ENCODE results near the gene KCNMA1.

KCNMA1 gene

DNA sequence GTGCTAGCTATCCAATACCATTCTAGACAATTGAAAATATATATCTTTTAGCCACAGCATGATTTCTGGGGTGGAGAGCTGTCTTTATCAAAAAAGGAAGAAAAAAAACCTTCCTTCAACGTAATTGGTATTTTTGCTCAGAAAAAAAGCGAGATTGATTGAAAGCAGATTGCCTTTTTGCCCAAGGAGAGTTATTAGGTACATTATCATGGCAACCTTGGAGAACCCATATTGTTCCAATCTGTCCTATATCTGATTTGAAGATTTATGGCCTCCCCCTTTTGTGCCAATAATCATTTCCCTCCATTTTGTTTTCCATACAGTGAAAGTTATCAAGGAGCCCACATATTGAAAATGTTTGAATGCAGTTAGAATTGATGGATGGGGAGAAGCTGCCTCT lies 544.5 kb downstream of the KCNMA1 start:
- TF ChIP-seq, protein P1, sequence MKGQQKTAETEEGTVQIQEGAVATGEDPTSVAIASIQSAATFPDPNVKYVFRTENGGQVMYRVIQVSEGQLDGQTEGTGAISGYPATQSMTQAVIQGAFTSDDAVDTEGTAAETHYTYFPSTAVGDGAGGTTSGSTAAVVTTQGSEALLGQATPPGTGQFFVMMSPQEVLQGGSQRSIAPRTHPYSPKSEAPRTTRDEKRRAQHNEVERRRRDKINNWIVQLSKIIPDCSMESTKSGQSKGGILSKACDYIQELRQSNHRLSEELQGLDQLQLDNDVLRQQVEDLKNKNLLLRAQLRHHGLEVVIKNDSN (IDR thresholded peaks at IDR 0.05), result no peak
- TF ChIP-seq CEBPB (IDR thresholded peaks at IDR 0.05) (no peak), YY1 (IDR thresholded peaks at IDR 0.05; ENCODE audit: low read depth) (no peak), NFIC (IDR thresholded peaks at IDR 0.05) (no peak), EP300 (IDR thresholded peaks at IDR 0.05; ENCODE audit: borderline replicate concordance) (no peak), TAF1 (IDR thresholded peaks at IDR 0.05; ENCODE audit: low read depth) (no peak), RAD21 (IDR thresholded peaks at IDR 0.05; ENCODE audit: low read depth) (no peak), TCF12 (IDR thresholded peaks at IDR 0.05; ENCODE audit: low read depth) (no peak)

DNA sequence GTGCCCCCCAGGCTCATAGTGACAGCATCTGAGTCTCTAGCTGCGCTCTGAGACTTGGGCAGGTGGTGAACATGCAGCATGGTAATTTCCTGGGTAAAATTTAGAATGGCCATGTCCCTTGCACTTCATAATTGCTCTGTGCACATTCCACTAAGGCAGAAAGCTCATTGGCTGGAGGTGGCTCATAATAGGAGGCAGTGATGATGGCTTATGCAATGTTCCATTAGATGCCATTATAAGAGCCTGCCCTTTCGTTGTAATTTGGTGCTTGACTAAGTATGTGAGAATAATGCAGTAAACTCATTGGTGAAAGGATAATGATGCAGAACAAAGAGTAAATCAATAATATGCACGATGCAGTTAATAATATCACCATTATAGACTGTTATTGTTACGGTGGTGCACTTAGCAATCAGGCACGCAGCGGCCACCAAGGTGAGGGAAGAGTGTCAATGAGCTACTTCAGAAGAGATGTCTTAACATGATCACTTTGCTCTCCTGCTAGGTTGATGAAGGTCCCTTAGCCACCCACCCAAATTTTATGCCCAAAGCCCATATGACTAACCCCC lies 545.9 kb downstream of the KCNMA1 start:
- TF ChIP-seq TAF1 (IDR thresholded peaks at IDR 0.05; ENCODE audit: low read depth) (no peak), YY1 (IDR thresholded peaks at IDR 0.05; ENCODE audit: low read depth) (no peak)

DNA sequence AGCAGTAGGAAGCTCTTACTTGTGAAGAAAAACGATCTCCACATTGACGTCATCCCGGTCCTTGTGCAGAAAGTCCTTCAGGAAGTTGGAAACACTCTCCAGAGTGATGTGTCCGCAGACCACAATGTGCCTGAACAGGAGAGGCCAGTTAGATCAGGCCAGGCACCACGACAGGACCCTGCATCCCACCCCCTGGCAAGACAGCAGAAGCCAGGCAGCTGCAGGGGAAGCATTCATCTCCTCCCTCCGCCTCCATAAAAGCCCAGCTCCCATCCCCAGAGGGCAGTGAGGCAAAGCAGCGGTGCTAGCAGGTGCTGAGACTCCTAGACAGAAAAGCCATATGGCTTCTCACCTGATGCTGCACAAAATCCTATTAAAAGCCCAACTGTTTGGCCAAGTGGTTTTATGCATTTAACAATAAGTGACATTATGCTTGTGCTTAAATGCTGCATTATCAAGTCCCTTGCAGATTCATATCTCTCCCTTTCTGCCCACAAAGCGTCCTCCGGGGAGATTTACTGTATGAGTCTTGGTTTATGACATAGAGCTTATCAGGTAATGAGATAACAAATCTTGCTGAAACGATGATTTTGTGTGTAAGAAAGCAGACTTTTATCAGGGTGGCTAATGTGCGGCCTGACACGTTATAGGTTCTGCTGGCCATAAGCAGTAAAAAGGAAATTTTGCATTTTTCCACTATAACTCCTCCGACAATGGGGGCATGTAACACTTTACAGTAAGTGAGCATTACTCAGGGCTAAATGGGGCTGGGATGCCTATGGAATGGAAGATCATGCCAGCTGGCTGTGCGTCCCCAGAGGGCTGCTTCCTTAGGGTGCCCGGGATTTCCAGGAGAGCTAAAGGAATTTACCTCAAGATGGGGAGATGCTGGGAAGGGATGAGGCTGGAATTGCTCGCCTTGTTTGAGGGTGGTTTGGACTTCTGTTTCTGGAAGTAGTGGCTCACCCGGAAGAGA lies 546.9 kb downstream of the KCNMA1 start:
- TF ChIP-seq TEAD4 (IDR thresholded peaks at IDR 0.05), result no peak
- no peak for TF ChIP-seq TAF1 (IDR thresholded peaks at IDR 0.05; ENCODE audit: low read depth)
- TF ChIP-seq YY1 (IDR thresholded peaks at IDR 0.05; ENCODE audit: low read depth), result no peak
- no peak for TF ChIP-seq TCF12 (IDR thresholded peaks at IDR 0.05; ENCODE audit: low read depth)
- no peak for TF ChIP-seq NFIC (IDR thresholded peaks at IDR 0.05)
- TF ChIP-seq, protein P1 (IDR thresholded peaks at IDR 0.05), result no peak
- no peak for TF ChIP-seq RAD21 (IDR thresholded peaks at IDR 0.05; ENCODE audit: low read depth)
- no peak for TF ChIP-seq CEBPB (IDR thresholded peaks at IDR 0.05)
- TF ChIP-seq, protein P2, sequence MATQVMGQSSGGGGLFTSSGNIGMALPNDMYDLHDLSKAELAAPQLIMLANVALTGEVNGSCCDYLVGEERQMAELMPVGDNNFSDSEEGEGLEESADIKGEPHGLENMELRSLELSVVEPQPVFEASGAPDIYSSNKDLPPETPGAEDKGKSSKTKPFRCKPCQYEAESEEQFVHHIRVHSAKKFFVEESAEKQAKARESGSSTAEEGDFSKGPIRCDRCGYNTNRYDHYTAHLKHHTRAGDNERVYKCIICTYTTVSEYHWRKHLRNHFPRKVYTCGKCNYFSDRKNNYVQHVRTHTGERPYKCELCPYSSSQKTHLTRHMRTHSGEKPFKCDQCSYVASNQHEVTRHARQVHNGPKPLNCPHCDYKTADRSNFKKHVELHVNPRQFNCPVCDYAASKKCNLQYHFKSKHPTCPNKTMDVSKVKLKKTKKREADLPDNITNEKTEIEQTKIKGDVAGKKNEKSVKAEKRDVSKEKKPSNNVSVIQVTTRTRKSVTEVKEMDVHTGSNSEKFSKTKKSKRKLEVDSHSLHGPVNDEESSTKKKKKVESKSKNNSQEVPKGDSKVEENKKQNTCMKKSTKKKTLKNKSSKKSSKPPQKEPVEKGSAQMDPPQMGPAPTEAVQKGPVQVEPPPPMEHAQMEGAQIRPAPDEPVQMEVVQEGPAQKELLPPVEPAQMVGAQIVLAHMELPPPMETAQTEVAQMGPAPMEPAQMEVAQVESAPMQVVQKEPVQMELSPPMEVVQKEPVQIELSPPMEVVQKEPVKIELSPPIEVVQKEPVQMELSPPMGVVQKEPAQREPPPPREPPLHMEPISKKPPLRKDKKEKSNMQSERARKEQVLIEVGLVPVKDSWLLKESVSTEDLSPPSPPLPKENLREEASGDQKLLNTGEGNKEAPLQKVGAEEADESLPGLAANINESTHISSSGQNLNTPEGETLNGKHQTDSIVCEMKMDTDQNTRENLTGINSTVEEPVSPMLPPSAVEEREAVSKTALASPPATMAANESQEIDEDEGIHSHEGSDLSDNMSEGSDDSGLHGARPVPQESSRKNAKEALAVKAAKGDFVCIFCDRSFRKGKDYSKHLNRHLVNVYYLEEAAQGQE (IDR thresholded peaks at IDR 0.05; ENCODE audit: low read depth), result no peak
- TF ChIP-seq FOXM1 (IDR thresholded peaks at IDR 0.05; ENCODE audit: borderline replicate concordance, low read depth), result no peak
- TF ChIP-seq EGR1 (IDR thresholded peaks at IDR 0.05), result no peak
- TF ChIP-seq EP300 (IDR thresholded peaks at IDR 0.05; ENCODE audit: borderline replicate concordance), result no peak
- no peak for TF ChIP-seq ZBTB7A (IDR thresholded peaks at IDR 0.05; ENCODE audit: low read depth)
- TF ChIP-seq, protein P3, sequence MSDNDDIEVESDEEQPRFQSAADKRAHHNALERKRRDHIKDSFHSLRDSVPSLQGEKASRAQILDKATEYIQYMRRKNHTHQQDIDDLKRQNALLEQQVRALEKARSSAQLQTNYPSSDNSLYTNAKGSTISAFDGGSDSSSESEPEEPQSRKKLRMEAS (IDR thresholded peaks at IDR 0.05), result no peak
- TF ChIP-seq CREB1 (IDR thresholded peaks at IDR 0.05; ENCODE audit: low read depth), result no peak

DNA sequence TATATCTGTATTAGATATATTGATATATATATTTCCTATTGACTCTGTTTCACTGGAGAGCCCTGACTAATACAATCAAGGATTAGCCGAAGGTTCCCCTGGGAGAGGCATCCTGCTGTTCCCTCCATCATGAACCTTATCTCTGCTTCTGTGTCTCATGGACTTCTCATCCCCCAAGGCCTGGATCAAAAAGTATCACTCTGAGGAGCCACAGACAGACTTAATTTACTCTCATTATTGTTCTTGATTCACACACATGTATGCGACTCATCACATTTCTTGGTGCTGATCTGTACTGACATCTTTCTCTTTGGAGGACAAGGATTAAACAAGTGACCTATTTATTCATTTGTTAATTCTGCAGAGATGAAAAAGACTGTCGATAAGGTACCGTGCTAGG lies 550.2 kb downstream of the KCNMA1 start:
- TF ChIP-seq RAD21 (IDR thresholded peaks at IDR 0.05; ENCODE audit: low read depth) (no peak), EGR1 (IDR thresholded peaks at IDR 0.05) (no peak)
- TF ChIP-seq, protein P1 (IDR thresholded peaks at IDR 0.05), result no peak

DNA sequence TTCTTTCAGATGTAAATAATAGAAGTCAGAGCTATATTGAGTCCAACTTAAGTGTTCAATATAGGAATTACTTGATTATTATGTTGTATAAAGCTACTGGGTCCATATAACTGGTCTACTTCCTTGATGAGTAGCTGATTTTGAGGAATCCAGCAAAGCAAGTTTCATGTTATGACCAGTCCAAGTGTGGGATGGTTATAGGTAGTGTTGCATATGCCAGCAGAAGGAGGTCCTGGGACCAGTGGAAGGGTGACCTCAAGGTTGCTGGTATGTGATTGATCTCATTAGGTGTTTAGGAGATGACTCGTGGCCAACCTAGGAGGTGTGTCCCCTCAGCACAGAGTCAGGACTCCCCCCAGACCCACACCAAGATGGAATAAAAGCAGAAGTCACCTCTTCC lies 551.5 kb downstream of the KCNMA1 start:
- TF ChIP-seq TEAD4 (IDR thresholded peaks at IDR 0.05) (no peak), YY1 (IDR thresholded peaks at IDR 0.05; ENCODE audit: low read depth) (no peak), NFIC (IDR thresholded peaks at IDR 0.05) (no peak), ZBTB7A (IDR thresholded peaks at IDR 0.05; ENCODE audit: low read depth) (no peak), TAF1 (IDR thresholded peaks at IDR 0.05; ENCODE audit: low read depth) (no peak), CREB1 (IDR thresholded peaks at IDR 0.05; ENCODE audit: low read depth) (no peak), CEBPB (IDR thresholded peaks at IDR 0.05) (no peak), FOXM1 (IDR thresholded peaks at IDR 0.05; ENCODE audit: borderline replicate concordance, low read depth) (no peak), RAD21 (IDR thresholded peaks at IDR 0.05; ENCODE audit: low read depth) (no peak), EGR1 (IDR thresholded peaks at IDR 0.05) (no peak)
- TF ChIP-seq, protein P2 (IDR thresholded peaks at IDR 0.05; ENCODE audit: low read depth), result no peak
- TF ChIP-seq, protein P1 (IDR thresholded peaks at IDR 0.05), result no peak

Data from Ishikawa (cell line).